DND-41 (cell line): ENCODE measurements around the gene GTF2B.
"Not testable (repeated sequence)": the region's sequence is repeated elsewhere in the genome, so short reads cannot be mapped to it uniquely, and the experiment has no call there.

ENCODE experiments used
- ATAC-seq: fragments of 200-7000 bp; cut with Tn5 transposase; 3 replicates; pipeline ENCODE4 v1.9.1; 2021; ENCODE audit warnings: low read depth; ENCODE audit not compliant: insufficient read depth
- DNase-seq: peaks from one replicate; pipeline ENCODE4 v3.0.0-alpha.2; 2020
- H2AFZ ChIP-seq: 2 replicates; pipeline ENCODE4 v1.6.0; 2012; ENCODE audit warnings: low read depth, low read length
- H3K27ac ChIP-seq: 2 replicates; pipeline ENCODE4 v1.5.1; 2012; ENCODE audit warnings: low read length, inconsistent platforms
- H3K27me3 ChIP-seq: fragments of 200-600 bp; sonication (generic); 2 replicates; pipeline ENCODE4 v1.6.0; 2012; ENCODE audit warnings: low read length, mild to moderate bottlenecking, inconsistent platforms; ENCODE audit not compliant: insufficient read depth, poor library complexity
- H3K36me3 ChIP-seq: 2 replicates; pipeline ENCODE4 v1.5.1; 2012; ENCODE audit warnings: low read length, inconsistent platforms; ENCODE audit not compliant: insufficient read depth
- H3K4me1 ChIP-seq: 2 replicates; pipeline ENCODE4 v1.5.1; 2012; ENCODE audit warnings: mild to moderate bottlenecking, low read length; ENCODE audit not compliant: insufficient read depth
- H3K4me2 ChIP-seq: 2 replicates; pipeline ENCODE4 v1.6.0; 2012; ENCODE audit warnings: mild to moderate bottlenecking, moderate library complexity, low read length, inconsistent platforms; ENCODE audit not compliant: insufficient read depth
- H3K4me3 ChIP-seq, 2 experiments: fragments of 200-600 bp in 1 of 2; shearing (Covaris generic) in 1 of 2; 2 replicates each; pipeline ENCODE4 v1.5.1; 2012 to 2016; ENCODE audit warnings: inconsistent platforms in 2 of 2, low read length in 2 of 2, mild to moderate bottlenecking in 2 of 2, low read depth in 1 of 2, moderate library complexity in 1 of 2
- H3K79me2 ChIP-seq: 2 replicates; pipeline ENCODE4 v1.6.0; 2012; ENCODE audit warnings: low read length, inconsistent platforms; ENCODE audit not compliant: insufficient read depth
- H3K9ac ChIP-seq: 2 replicates; pipeline ENCODE4 v1.6.0; 2012; ENCODE audit warnings: low read depth, mild to moderate bottlenecking, inconsistent platforms, low read length, moderate library complexity
- H3K9me3 ChIP-seq: 2 replicates; pipeline ENCODE4 v1.5.1; 2012; ENCODE audit warnings: low read length, moderate library complexity, mild to moderate bottlenecking, inconsistent platforms; ENCODE audit not compliant: insufficient read depth, severe bottlenecking
- H4K20me1 ChIP-seq: 2 replicates; pipeline ENCODE4 v1.6.0; 2012; ENCODE audit warnings: low read length; ENCODE audit not compliant: insufficient read depth
- CTCF ChIP-seq: IDR thresholded peaks from 2 replicates; pipeline ENCODE4 v1.5.1; 2012; ENCODE audit warnings: borderline replicate concordance, low read length, moderate library complexity, mild to moderate bottlenecking; ENCODE audit not compliant: poor library complexity, severe bottlenecking; ENCODE audit errors: extremely low read depth
- EZH2 ChIP-seq: IDR thresholded peaks from 3 replicates; pipeline ENCODE4 v1.6.1; 2012; ENCODE audit warnings: borderline replicate concordance, low read depth, mild to moderate bottlenecking, moderate library complexity, low read length, inconsistent platforms; ENCODE audit not compliant: severe bottlenecking

GTF2B gene

GRCh38 chr1:88873737-88874349, 17.5 kb downstream of the GTF2B start:
- Histone ChIP-seq H3K79me2 (peaks cover 97% of the 10 kb centered on the region), H3K4me1 (no peaks in the 10 kb centered on the region), H4K20me1 (peaks cover 32% of the 10 kb centered on the region), H3K9me3 (no peaks in the 10 kb centered on the region), H3K27ac (no peak overlapping the region), H3K9ac (no peak overlapping the region), H3K36me3 (peaks cover 25% of the 10 kb centered on the region), H2AFZ (no peak overlapping the region), H3K27me3 (no peaks in the 10 kb centered on the region), H3K4me3 (no peak overlapping the region), H3K4me2 (no peak overlapping the region)
- ATAC-seq: no peak
- TF ChIP-seq EZH2 (no peak), CTCF (no peak)
- no peak for DNase-seq

GRCh38 chr1:88869644-88870043, 21.7 kb downstream of the GTF2B start:
- not testable (repeated sequence) for ATAC-seq, H3K27ac ChIP-seq, DNase-seq, H3K9me3 ChIP-seq, H3K9ac ChIP-seq, H3K4me3 ChIP-seq, H3K4me1 ChIP-seq, H3K4me2 ChIP-seq, H2AFZ ChIP-seq, H3K27me3 ChIP-seq, H3K36me3 ChIP-seq
- Histone ChIP-seq H4K20me1 (peaks cover 20% of the 10 kb centered on the region; the same call in 1 of the 2 replicates), H3K79me2 (peaks cover 96% of the 10 kb centered on the region)

- Histone ChIP-seq H4K20me1 (peaks cover 13% of the 10 kb centered on the region; the same call in 1 of the 2 replicates), H3K4me2 (no peak overlapping the region), H3K9me3 (no peaks in the 10 kb centered on the region), H3K36me3 (peaks cover 23% of the 10 kb centered on the region), H3K4me1 (no peaks in the 10 kb centered on the region), H3K79me2 (peaks cover 91% of the 10 kb centered on the region), H3K4me3 (no peak overlapping the region), H3K27me3 (no peaks in the 10 kb centered on the region), H3K27ac (no peak overlapping the region), H3K9ac (no peak overlapping the region), H2AFZ (no peak overlapping the region)
- no peak for DNase-seq
- ATAC-seq: no peak
- no peak for TF ChIP-seq CTCF
- TF ChIP-seq EZH2: no peak
These were observed 23.4 kb downstream of the GTF2B start for GRCh38 chr1:88867743-88868521.

- DNase-seq (no peak), ATAC-seq (no peak)
- no peak overlapping the region for H3K27ac ChIP-seq
- TF ChIP-seq EZH2 (no peak), CTCF (no peak)
- H3K27me3 ChIP-seq: no peaks in the 10 kb centered on the region
- H2AFZ ChIP-seq: no peak overlapping the region
- no peak overlapping the region for H3K4me3 ChIP-seq
- no peaks in the 10 kb centered on the region for H3K79me2 ChIP-seq
- no peak overlapping the region for H3K4me2 ChIP-seq
- no peaks in the 10 kb centered on the region for H4K20me1 ChIP-seq
- H3K4me1 ChIP-seq: no peaks in the 10 kb centered on the region
- no peak overlapping the region for H3K9ac ChIP-seq
- H3K9me3 ChIP-seq: no peaks in the 10 kb centered on the region
- H3K36me3 ChIP-seq: peaks cover 48% of the 10 kb centered on the region
These were observed 39.9 kb downstream of the GTF2B start for GRCh38 chr1:88851303-88852063.
